Lower leg skin (tissue), 4 donors: ENCODE data around the gene MBNL3. TPM values are rescaled to one million over a fixed set of nuclear protein-coding genes. Genes with fewer than 3 reads are reported as not detected.

Source experiments
- DNase-seq, 2 donors: peaks; one replicate each; pipeline ENCODE4 v3.0.0-alpha.2; 2019; ENCODE audit warnings: low spot score in 2 of 2
- H3K4me3 ChIP-seq: fragments of 200-600 bp; sonication (generic); 2 replicates; pipeline ENCODE4 v1.5.1; 2017; ENCODE audit warnings: mild to moderate bottlenecking, low read depth; ENCODE audit not compliant: poor library complexity, severe bottlenecking
- POLR2A ChIP-seq, 2 donors: fragments of 450-650 bp; IDR thresholded peaks; one replicate each; pipeline ENCODE4 v1.6.1; 2016 to 2017; ENCODE audit warnings: antibody characterized with exemption in 2 of 2, mild to moderate bottlenecking in 1 of 2, moderate library complexity in 1 of 2
- WGBS, 2 donors: methylation state at CpG; one replicate each; pipeline ENCODE4 v1.1.5; 2018; 5-methylcytosine and 5-hydroxymethylcytosine counted together
- intact Hi-C: fragments of 100-400 bp; cut with DNase I; formaldehyde crosslinking; loops from one replicate; pipeline ENCODE4 v1.15.0; 2023; ENCODE audit warnings: low total_unique reads
- total RNA-seq, 4 donors: library from RNA; depleted of rRNA; stranded (reverse); fragments of >200 nt; gene quantifications; one replicate each; pipeline ENCODE4 v1.1.0, GENCODE V29; 2016
- TF ChIP-seq, protein P1 (sequence below), 3 donors: fragments of 450-650 bp; IDR thresholded peaks; one replicate each; pipeline ENCODE4 v1.5.1; 2016; ENCODE audit warnings: antibody characterized with exemption in 3 of 3, mild to moderate bottlenecking in 3 of 3, moderate library complexity in 2 of 3

Gene MBNL3
- total RNA-seq, 4 donors from 2014 or later: 22.6 to 33.3 (median 27.2) TPM

- WGBS, 2 donors: 62 to 94% methylated on average over 3 of the region's 3 CpGs
- no peak for DNase-seq
- H3K4me3 ChIP-seq: no peak overlapping the region
- intact Hi-C loops: no loop called here
- no peak for TF ChIP-seq POLR2A (IDR thresholded peaks at IDR 0.05)
- TF ChIP-seq, protein P1, sequence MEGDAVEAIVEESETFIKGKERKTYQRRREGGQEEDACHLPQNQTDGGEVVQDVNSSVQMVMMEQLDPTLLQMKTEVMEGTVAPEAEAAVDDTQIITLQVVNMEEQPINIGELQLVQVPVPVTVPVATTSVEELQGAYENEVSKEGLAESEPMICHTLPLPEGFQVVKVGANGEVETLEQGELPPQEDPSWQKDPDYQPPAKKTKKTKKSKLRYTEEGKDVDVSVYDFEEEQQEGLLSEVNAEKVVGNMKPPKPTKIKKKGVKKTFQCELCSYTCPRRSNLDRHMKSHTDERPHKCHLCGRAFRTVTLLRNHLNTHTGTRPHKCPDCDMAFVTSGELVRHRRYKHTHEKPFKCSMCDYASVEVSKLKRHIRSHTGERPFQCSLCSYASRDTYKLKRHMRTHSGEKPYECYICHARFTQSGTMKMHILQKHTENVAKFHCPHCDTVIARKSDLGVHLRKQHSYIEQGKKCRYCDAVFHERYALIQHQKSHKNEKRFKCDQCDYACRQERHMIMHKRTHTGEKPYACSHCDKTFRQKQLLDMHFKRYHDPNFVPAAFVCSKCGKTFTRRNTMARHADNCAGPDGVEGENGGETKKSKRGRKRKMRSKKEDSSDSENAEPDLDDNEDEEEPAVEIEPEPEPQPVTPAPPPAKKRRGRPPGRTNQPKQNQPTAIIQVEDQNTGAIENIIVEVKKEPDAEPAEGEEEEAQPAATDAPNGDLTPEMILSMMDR (IDR thresholded peaks at IDR 0.05): no peak
These were observed 31.4 kb upstream of the MBNL3 start for GRCh38 chrX:132520213-132520612.

GRCh38 chrX:132518401-132518800 is 29.6 kb upstream of the MBNL3 start:
- no peak for DNase-seq
- 81 to 93% methylated on average over 1 of the region's 1 CpG for WGBS, 2 donors
- TF ChIP-seq, protein P1 (IDR thresholded peaks at IDR 0.05): no peak
- TF ChIP-seq POLR2A (IDR thresholded peaks at IDR 0.05): no peak
- intact Hi-C loops: no loop called here
- H3K4me3 ChIP-seq: no peak overlapping the region

- no peak overlapping the region for H3K4me3 ChIP-seq
- TF ChIP-seq, protein P1 (IDR thresholded peaks at IDR 0.05): no peak
- no peak for TF ChIP-seq POLR2A (IDR thresholded peaks at IDR 0.05)
- DNase-seq: no peak
- 76 to 96% methylated on average over 2 of the region's 2 CpGs for WGBS, 2 donors
- intact Hi-C loops: no loop called here
These were observed 20.0 kb upstream of the MBNL3 start for GRCh38 chrX:132508834-132509233.

GRCh38 chrX:132505116-132505515 is 16.3 kb upstream of the MBNL3 start:
- DNase-seq: peak in 1 of 2 donors; percentile 17
- intact Hi-C loops: no loop called here
- H3K4me3 ChIP-seq: no peak overlapping the region
- no peak for TF ChIP-seq POLR2A (IDR thresholded peaks at IDR 0.05)
- TF ChIP-seq, protein P1 (IDR thresholded peaks at IDR 0.05): no peak
- WGBS, 2 donors: 66 to 73% methylated on average over 3 of the region's 3 CpGs

DNA sequence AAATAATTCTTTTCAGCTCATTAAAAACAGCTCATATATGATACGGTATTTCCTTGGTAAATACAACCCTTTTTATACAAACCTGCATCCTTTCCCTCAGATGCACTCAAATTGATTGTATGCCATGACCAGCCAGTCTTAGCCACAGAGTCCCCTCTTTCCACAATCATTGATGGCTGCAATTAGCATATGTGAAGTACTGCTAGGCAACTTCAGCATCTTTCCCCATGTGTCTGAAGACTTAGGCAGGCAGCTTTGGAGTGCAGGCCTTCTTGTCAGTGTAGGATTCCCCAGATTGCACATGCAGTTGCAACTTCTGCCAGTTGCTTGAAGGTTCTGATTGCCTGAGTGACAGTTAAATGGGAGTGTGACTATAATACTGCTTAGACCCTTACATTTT is 15.6 kb upstream of the MBNL3 start:
- intact Hi-C loops: no loop called here
- H3K4me3 ChIP-seq: no peak overlapping the region
- no peak for DNase-seq
- TF ChIP-seq, protein P1 (IDR thresholded peaks at IDR 0.05): no peak
- whole genome bisulfite sequencing, 2 donors: 80 to 92% methylated on average over 1 of the region's 1 CpG

DNA sequence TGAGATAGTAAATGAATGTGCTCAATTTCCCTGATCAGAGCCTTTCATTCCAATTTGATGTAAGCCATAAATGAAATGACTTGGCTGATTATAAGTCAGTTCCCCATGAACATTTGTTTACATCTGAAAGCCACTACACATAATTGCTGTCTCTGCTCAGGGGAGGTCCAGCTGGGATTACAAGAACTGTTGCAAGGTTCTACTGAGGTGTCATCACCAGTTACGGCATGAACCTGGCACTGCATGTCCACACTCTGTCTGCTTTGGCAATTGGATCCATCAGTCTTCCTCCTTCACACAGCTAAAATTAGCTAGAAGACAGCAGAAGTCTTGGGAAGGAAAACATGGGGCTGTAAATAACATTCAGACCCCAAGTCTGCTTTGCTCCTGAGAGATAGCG is 12.8 kb upstream of the MBNL3 start:
- H3K4me3 ChIP-seq: no peak overlapping the region
- 82 to 85% methylated on average over 2 of the region's 2 CpGs for WGBS, 2 donors
- DNase-seq: no peak
- TF ChIP-seq, protein P1 (IDR thresholded peaks at IDR 0.05): no peak
- no peak for TF ChIP-seq POLR2A (IDR thresholded peaks at IDR 0.05)
- intact Hi-C loops: no loop called here
